ENCODE results near the gene OR7C2.

Gene OR7C2

GRCh38 chr19:14978161-14978776, 37.0 kb downstream of the OR7C2 start:
- DNase-seq (ENCODE audit: extremely low spot score, insufficient read length, low read depth) (no peak), FAIRE-seq (no peak)

GRCh38 chr19:14979476-14980255, 38.4 kb downstream of the OR7C2 start, which contains the start of gene SLC1A6:
Gene SLC1A6 (minus strand): TSS chr19:14979864. CDS start chr19:14972910, 6,954 bp downstream.
- DNase-seq (ENCODE audit: extremely low spot score, insufficient read length, low read depth) (no peak), FAIRE-seq (no peak)

- no peak for FAIRE-seq
- DNase-seq (ENCODE audit: extremely low spot score, insufficient read length, low read depth), result no peak
Observed at GRCh38 chr19:14985133-14985532, 43.8 kb downstream of the OR7C2 start.

All from GM18507 (cell line).